GM12891 (cell line): ENCODE results near the gene TAS2R1.

Experiments used
- DNase-seq: peaks from one replicate; pipeline ENCODE4 v3.0.0; 2011; ENCODE audit warnings: low spot score; ENCODE audit not compliant: insufficient read length
- FAIRE-seq: peaks from 2 replicates; lab custom pipeline; 2011; peaks lifted over from hg19 to GRCh38; lab: Jason Lieb, UNC
- PAX5 ChIP-seq: IDR thresholded peaks from 2 replicates; pipeline ENCODE4 v1.6.1; 2011; ENCODE audit warnings: low read length, moderate library complexity, mild to moderate bottlenecking; ENCODE audit not compliant: insufficient read depth, severe bottlenecking
- POLR2A ChIP-seq: IDR thresholded peaks from 2 replicates; pipeline ENCODE4 v1.6.1; 2011; ENCODE audit warnings: low read depth, low read length, control low read depth
- POLR2AphosphoS5 ChIP-seq: IDR thresholded peaks from 2 replicates; pipeline ENCODE4 v1.6.1; 2011; ENCODE audit warnings: low read depth, low read length, control low read depth
- POU2F2 ChIP-seq: IDR thresholded peaks from 2 replicates; pipeline ENCODE4 v1.6.1; 2011; ENCODE audit warnings: low read depth, mild to moderate bottlenecking, control low read depth, low read length, moderate library complexity
- SPI1 ChIP-seq: IDR thresholded peaks from 2 replicates; pipeline ENCODE4 v1.6.1; 2011; ENCODE audit warnings: low read depth, low read length, control low read depth
- TAF1 ChIP-seq: IDR thresholded peaks from 2 replicates; pipeline ENCODE4 v1.6.1; 2011; ENCODE audit warnings: low read depth, low read length, control low read depth

TAS2R1 gene

DNA sequence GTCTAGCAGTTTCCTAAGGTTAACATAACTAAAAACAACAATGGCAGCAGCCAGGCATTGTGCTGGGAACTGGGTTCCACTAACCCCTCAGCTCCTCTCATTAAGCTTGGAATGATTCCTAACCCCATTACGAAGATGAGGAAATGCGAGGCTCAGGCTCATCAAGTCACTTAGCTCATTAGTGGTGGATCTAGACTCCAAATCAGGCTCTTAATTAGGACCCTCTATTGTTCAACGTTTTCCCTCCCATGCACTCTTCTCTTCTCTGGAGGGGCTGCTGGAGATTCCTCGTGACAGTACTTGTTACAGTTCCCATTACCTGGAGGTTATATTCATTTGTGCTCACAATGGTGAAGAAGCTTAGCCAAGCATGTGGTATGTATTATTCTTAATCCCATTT is 6.5 kb downstream of the TAS2R1 start:
- DNase-seq (no peak), FAIRE-seq (no peak)
- TF ChIP-seq PAX5: no peak
- TF ChIP-seq SPI1: no peak
- TF ChIP-seq POU2F2: no peak
- no peak for TF ChIP-seq POLR2A
- TF ChIP-seq TAF1: no peak
- no peak for TF ChIP-seq POLR2AphosphoS5

DNA sequence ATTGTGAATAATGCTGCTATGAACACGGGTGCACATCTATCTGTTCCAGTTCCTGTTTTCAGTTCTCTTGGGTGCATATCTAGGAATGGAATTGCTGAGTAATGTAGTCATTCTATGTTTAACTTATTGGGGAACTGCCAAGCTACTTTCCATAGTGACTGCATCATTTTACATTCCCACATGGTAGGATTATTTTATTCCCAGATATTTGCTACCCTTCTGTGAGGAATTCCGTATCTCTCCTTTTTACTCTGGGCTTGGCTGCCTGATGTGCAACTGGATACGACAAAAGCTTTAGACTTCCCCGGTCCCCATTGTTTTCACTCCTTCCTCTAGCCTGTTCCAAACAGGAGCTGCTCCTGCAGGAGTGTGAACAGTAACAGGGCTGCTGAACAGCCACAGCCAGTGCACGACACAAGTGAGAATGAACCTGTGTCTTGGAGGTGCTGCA is 7.2 kb downstream of the TAS2R1 start:
- FAIRE-seq (peak; percentile 52), DNase-seq (no peak)
- TF ChIP-seq TAF1 (no peak), SPI1 (peak; percentile 87)

DNA sequence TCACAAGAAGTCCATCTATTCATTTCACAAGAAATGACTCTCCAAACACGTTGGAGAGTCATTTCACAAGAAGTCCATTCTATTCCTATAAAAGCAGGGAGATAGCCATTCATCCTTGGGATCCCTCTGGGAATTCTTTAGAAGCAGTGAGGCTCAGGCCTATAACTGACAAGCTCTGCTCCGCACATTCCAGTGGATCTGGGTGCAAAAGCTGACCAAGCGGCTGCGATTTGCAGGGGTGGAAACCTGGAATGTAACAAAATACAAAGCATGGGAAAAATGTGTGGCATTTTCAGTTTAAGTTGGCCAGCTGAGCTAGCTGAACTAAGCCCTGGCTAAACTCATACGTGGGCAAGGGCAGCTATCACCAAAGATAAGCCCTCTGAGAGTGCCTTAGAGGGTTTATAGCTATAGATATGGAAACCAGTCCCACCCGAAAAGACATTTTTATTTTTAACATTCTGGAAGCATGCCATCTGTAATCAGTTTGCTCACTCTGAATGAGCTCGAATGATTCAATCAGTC is 8.7 kb downstream of the TAS2R1 start:
- no peak for FAIRE-seq
- TF ChIP-seq SPI1: no peak
- no peak for TF ChIP-seq PAX5
- TF ChIP-seq POLR2AphosphoS5: no peak
- TF ChIP-seq TAF1: no peak
- TF ChIP-seq POU2F2: no peak
- TF ChIP-seq POLR2A: no peak
- no peak for DNase-seq

DNA sequence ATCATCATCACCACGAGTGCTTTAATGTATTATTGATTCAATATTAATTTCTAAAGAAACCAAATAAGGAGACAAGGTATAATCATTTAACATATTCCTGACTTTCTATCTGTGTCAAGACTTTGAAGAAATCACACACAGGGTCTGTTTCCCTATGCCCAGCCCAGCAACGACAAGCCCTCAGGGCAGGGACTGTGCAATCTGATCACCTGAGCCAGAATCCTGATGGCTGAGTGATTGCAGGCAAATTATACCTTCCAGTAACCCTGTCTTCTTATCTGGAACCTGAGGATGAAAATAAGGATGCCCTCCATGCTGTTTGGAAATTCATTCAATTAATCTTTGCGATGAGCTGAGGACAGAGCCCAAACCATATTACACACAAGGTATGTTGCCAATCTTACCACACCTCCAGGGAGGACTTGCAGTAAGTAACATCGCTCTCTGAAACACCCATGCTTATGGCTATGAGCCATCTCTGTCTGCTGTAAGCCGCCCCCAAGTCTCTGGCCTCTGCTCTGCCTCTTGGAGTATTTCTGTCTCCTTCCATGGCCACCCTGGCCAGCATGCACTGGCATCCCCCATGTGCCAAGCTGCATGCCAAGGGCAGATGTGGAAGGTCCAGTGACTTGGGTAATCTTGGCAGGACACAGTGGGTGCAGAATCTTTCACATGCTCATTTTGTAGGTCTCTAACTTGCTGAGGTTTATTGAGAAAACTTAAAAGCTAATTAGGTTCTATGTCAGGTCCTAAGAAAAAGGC is 10.6 kb downstream of the TAS2R1 start:
- DNase-seq (no peak), FAIRE-seq (no peak)
- TF ChIP-seq TAF1: no peak
- no peak for TF ChIP-seq POLR2A
- TF ChIP-seq PAX5: no peak
- TF ChIP-seq SPI1: no peak
- TF ChIP-seq POU2F2: no peak
- TF ChIP-seq POLR2AphosphoS5: no peak

DNA sequence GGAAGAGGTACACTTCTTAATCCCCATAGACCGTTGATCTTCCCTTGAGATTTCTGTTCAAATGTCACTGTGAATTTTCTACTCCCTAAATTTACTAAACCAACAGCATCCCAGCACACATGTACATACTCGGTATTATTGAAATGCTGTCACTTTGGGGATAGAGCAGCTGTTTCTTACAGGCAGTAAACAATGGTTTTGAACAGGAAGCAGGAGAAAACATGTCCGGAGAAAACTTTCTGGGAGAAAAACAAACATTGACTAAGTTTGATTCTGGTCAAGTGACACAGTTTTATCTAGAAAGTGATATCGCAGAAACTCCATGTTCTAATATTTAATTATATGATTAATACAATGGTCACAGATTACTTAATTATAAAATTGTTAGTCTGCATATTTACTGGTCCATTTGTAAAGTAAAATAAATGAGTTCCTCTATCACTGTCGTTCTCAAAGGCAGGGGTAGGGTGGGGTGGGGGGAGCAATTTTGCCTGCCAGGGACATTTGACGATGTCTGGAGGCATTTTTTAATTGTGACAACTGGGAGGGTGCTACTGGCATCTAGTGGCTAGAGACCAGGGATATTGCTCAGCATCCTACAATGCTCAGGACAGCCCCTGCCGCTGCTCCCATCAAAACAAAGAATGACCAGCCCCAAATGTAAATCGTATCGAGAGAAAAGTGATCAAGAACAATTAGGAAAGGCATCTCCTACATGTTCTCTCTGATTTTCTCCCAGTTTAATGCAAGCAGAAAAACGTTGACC is 12.2 kb downstream of the TAS2R1 start:
- FAIRE-seq: no peak
- TF ChIP-seq PAX5: no peak
- no peak for TF ChIP-seq POLR2A
- no peak for DNase-seq

DNA sequence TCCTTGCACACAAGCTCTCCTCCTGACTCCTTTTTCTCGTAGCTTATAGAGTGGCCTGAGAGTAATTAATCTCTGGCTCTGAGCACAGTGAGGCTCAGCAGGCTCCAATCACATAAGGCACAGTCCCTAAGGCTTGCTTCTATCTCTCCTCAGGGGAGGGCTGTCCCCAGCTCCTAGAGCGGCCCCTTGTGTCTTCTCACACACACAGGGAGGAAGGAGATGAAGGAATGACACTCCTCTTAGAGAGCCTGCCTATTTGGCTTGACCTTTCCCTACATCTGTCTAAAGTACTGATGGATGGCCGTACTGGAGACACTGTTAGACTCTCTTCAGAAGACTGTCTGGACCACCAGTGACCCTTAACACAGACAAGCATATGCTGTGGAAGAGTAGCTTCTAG is 12.9 kb downstream of the TAS2R1 start:
- DNase-seq: no peak
- TF ChIP-seq PAX5: no peak
- TF ChIP-seq SPI1: no peak
- TF ChIP-seq POLR2A: no peak
- no peak for TF ChIP-seq TAF1
- TF ChIP-seq POU2F2: no peak
- TF ChIP-seq POLR2AphosphoS5: no peak
- no peak for FAIRE-seq

DNA sequence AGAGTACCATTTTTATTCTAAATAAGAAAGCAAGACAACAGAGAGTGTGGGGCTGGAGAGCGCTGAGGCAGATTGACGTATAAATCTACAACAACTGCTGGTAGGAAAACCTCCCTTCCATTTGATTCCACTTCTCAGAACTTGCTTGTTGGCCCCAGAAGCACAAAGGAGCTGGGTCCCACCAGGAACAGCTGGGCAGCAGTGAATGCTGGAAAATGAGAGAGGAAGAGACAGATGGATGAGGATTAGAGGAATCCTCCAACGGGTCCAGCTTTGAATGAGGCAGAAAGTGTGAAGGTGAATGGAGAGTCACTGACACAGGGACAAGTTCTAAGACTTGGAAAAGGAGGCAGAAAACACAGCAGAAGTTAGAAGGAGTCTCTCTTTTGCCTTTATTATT is 14.8 kb downstream of the TAS2R1 start:
- DNase-seq (no peak), FAIRE-seq (no peak)
- TF ChIP-seq POLR2AphosphoS5 (no peak), POU2F2 (no peak), TAF1 (no peak), POLR2A (no peak), PAX5 (no peak), SPI1 (no peak)

DNA sequence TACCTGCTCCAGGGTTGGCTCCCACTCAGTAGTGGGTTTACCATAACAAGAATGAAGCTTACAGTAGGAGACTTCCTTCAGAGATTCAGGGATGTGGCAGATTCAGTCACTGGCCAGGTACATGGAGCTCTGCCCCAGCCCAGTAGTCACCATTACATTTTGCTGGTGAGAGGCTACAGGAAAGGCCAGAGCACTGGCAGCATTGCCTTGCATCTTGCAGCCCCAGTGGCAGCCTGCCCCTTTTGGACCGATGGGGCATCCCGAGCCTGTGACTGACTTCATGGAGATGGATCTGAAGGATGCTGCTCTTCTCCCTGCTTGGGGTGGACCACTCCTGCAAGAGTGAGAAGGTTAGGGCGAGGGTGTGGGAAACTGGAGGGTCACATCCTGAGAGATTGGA is 16.8 kb downstream of the TAS2R1 start:
- FAIRE-seq (no peak), DNase-seq (no peak)
- no peak for TF ChIP-seq POU2F2
- TF ChIP-seq PAX5: no peak
- no peak for TF ChIP-seq POLR2AphosphoS5
- TF ChIP-seq TAF1: no peak
- TF ChIP-seq SPI1: no peak

DNA sequence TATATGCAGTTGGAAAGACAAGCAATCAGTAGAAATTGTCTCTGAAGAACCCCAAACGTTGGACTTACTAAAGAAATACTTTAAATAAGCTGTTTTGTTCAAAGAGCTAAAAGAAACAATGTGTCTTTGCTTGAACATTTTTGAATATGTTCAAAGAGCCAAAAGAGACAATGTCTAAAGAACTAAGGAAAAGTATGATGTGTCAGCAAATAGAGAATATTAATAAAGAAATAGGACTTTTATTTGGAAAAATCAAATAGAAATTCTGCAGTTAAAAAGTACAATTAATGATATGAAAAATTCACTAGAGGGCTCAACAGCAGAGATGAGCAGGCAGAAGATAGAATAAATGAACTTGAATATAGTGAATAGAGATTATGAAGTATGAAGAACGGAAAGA is 19.2 kb downstream of the TAS2R1 start:
- DNase-seq (no peak), FAIRE-seq (no peak)
- no peak for TF ChIP-seq POU2F2
- no peak for TF ChIP-seq SPI1
- no peak for TF ChIP-seq PAX5
- TF ChIP-seq POLR2A: no peak
- TF ChIP-seq TAF1: no peak
- TF ChIP-seq POLR2AphosphoS5: no peak

DNA sequence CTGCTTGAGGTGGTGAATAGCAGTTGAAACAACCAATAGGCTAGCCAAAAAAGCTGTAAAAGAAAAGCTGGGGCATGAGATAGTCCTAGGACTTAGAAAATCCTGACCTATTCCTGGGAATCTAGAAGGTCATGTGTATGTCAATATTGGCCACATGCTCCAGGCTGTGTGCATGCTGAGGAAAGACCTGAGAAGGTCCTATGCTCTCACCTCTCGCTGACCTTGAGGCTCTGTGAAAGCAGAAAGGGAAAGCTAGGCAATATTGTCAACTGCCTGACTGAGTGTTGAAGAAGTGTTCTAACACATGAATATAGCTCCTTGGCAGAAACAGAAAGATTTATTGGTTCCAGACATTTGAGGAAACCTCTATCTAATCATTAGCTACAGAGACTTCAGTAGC is 19.8 kb downstream of the TAS2R1 start:
- DNase-seq (no peak), FAIRE-seq (no peak)
- TF ChIP-seq TAF1 (no peak), PAX5 (no peak), POU2F2 (no peak), POLR2A (no peak), SPI1 (no peak)
